NT2/D1 (cell line): ENCODE measurements around the gene NELL1.

ENCODE experiments used
- DNase-seq: peaks from one replicate; pipeline ENCODE4 v3.0.0-alpha.2; 2011; ENCODE audit warnings: low read depth, low spot score
- H3K27me3 ChIP-seq: 2 replicates; pipeline ENCODE4 v1.6.0; 2011; ENCODE audit warnings: mild to moderate bottlenecking; ENCODE audit not compliant: insufficient read length, insufficient read depth
- H3K36me3 ChIP-seq: 2 replicates; pipeline ENCODE4 v1.6.1; 2011; ENCODE audit warnings: mild to moderate bottlenecking, low read length, mixed read lengths; ENCODE audit not compliant: insufficient read depth, insufficient read length
- H3K4me1 ChIP-seq: 2 replicates; pipeline ENCODE4 v1.5.1; 2011; ENCODE audit not compliant: insufficient read depth, insufficient read length
- H3K4me3 ChIP-seq: 2 replicates; pipeline ENCODE4 v1.5.1; 2011; ENCODE audit warnings: low read depth; ENCODE audit not compliant: insufficient read length
- H3K9ac ChIP-seq: 2 replicates; pipeline ENCODE4 v1.6.0; 2011; ENCODE audit warnings: low read depth; ENCODE audit not compliant: insufficient read length
- H3K9me3 ChIP-seq: 2 replicates; pipeline ENCODE4 v1.5.1; 2011; ENCODE audit warnings: mild to moderate bottlenecking, low read length; ENCODE audit not compliant: insufficient read depth
- SUZ12 ChIP-seq: IDR thresholded peaks from 2 replicates; pipeline ENCODE4 v1.6.1; 2011; ENCODE audit not compliant: insufficient read length, insufficient read depth; ENCODE audit errors: extremely low read depth
- YY1 ChIP-seq: IDR thresholded peaks from 2 replicates; pipeline ENCODE4 v1.6.1; 2011; ENCODE audit not compliant: insufficient read length, insufficient read depth
- ZNF274 ChIP-seq: IDR thresholded peaks from 2 replicates; pipeline ENCODE4 v1.6.1; 2011; ENCODE audit warnings: mild to moderate bottlenecking, low read depth, low read length

NELL1 gene

DNA sequence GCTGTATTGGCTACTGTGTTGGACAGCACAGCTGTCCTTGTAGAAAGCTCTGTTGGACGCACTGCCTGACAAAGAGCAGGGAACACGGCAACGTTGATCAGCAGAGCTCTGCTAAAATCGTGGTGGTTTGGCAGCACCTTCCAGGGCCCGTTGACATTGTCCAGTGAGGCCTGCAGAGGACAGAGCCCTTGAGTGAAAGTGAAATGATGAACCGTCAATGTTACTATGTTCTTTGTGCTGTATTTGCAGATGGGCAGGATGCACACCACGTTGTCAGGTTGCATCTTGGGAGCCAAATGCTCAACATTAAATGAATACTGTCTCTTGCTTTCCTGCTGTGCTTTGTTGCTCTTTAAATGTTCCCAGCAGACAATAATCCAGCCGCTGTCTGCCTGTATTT is 69.7 kb downstream of the NELL1 start:
- TF ChIP-seq SUZ12, result no peak
- no peak for TF ChIP-seq ZNF274
- H3K9me3 ChIP-seq, result no peaks in the 10 kb centered on the region
- no peak overlapping the region for H3K9ac ChIP-seq
- DNase-seq, result no peak
- no peaks in the 10 kb centered on the region for H3K27me3 ChIP-seq
- no peaks in the 10 kb centered on the region for H3K4me1 ChIP-seq
- no peaks in the 10 kb centered on the region for H3K36me3 ChIP-seq
- H3K4me3 ChIP-seq, result no peak overlapping the region

DNA sequence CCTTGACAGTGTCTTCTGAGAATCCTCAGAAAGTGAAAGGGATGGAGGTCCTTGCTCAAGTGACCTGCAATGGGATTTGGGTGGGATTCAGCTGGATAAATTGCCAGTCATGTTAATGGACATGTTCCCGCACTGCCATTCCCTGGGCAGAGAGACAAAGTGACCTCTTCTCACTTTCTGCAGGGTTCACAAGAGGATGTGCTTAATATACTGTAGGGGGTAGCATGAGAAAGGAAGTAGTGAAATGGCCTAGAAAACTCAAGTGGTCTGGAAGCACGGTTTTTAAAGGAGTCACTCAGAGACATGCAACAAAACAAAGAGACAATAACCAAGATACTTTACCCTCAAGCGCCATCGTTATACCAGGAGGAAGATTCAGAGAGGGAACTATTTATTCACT is 70.2 kb downstream of the NELL1 start:
- Histone ChIP-seq H3K9ac (no peak overlapping the region), H3K27me3 (no peaks in the 10 kb centered on the region), H3K36me3 (no peaks in the 10 kb centered on the region), H3K9me3 (no peaks in the 10 kb centered on the region), H3K4me1 (no peaks in the 10 kb centered on the region), H3K4me3 (no peak overlapping the region)
- no peak for DNase-seq
- no peak for TF ChIP-seq YY1
- no peak for TF ChIP-seq ZNF274
- no peak for TF ChIP-seq SUZ12

DNA sequence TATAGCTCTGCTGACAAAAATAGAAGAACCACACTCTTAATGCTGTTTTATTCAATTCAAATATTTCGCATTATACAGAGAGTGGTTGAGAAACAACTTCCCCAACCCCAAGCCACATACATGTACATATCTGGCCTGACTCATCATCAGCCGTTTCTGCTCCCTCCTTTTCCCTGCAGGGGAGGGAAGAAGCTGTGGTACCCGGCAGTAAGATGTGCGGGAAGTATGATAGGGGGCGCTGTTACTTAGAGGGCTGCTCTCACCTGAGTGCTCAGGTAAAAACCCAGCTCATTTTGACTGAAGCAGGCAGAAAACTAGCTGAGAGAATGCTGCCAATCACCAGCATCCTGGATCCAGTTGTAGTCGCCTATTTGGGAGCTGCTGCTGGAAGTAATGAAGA is 85.5 kb downstream of the NELL1 start:
- Histone ChIP-seq H3K4me3 (no peak overlapping the region), H3K4me1 (no peaks in the 10 kb centered on the region), H3K9ac (no peak overlapping the region), H3K36me3 (no peaks in the 10 kb centered on the region), H3K9me3 (no peaks in the 10 kb centered on the region), H3K27me3 (no peaks in the 10 kb centered on the region)
- TF ChIP-seq YY1 (no peak), ZNF274 (no peak), SUZ12 (no peak)
- peak; percentile 13 for DNase-seq

DNA sequence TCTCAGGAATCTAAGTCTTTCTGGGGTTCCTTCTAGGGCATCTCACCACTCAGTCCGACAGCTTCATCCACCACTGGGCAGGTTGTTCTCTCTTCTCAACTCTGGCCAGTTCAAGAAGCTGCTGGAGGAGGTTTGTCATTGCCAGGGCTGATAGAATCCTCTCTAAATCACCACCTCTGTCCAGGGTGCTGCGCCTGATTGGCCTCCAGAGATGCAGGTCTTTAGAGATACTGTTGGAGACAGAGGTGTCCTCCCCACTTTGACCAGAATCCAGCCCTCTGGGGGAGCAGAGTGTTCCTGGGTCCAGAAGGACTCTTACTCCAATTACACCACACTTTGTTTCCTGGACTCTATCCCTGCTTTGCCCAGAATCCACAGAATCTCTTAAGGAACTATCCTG is 90.2 kb downstream of the NELL1 start:
- Histone ChIP-seq H3K36me3 (no peaks in the 10 kb centered on the region), H3K4me1 (no peaks in the 10 kb centered on the region), H3K4me3 (no peak overlapping the region), H3K9me3 (no peaks in the 10 kb centered on the region), H3K27me3 (no peaks in the 10 kb centered on the region), H3K9ac (no peak overlapping the region)
- no peak for DNase-seq
- TF ChIP-seq YY1 (no peak), SUZ12 (no peak), ZNF274 (no peak)

DNA sequence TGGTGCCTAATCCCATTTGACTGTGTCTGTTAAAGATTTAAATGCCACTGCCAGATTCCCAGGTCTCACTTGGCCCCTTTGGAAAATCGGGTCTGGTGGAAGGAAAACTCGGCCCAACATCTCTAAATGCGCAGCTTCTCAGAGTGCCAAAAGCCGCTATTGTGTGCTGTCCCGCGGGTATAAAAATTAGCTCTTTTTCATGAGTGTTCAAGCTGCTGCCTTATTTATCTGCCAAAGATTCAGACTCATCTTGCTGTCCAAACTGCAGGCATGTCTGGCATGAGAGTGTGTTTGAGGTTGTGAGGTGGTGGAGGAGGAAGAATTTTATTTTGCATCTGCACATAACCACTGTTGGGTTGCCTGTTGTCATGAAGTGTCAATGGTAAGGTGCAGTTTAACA is 91.4 kb downstream of the NELL1 start:
- no peak for TF ChIP-seq YY1
- no peak for TF ChIP-seq SUZ12
- no peak for TF ChIP-seq ZNF274
- no peaks in the 10 kb centered on the region for H3K9me3 ChIP-seq
- no peak overlapping the region for H3K4me3 ChIP-seq
- no peaks in the 10 kb centered on the region for H3K27me3 ChIP-seq
- H3K36me3 ChIP-seq, result no peaks in the 10 kb centered on the region
- H3K9ac ChIP-seq, result no peak overlapping the region
- H3K4me1 ChIP-seq, result no peaks in the 10 kb centered on the region
- no peak for DNase-seq

DNA sequence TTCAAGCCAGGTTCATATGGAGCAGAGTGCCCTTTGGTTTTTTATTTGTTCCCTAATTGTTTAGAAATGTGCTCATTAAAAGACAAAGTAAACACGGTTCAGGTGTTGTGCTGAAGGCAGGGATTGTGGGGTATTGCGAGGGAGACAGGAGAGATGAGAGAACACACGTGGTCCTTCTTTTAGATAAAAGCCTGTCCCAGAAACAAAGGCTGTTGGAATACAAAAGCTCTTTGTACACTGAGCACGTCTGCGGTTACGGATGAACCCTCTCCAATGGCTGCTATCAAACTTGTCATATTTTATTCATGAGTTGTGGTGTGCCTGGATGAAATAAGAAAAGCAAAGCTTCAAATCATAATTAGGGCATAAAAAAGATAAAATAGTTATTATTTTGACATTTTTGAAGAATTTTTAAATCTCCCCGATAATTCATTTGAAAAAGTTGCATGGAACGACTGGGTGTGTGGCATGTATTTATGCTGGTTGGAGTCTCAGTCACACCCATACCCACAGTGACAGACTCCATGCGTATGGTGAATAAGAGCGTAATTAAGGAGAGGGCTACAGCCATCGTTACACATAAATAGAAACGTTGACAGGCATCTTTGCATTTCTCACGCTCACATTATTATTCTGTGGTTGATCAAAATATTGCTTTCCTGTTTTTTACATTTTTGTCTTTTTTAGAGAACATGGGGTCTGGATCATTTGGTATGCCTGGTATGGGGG is 92.9 kb downstream of the NELL1 start:
- TF ChIP-seq ZNF274 (no peak), SUZ12 (no peak), YY1 (no peak)
- H3K4me1 ChIP-seq, result no peaks in the 10 kb centered on the region
- H3K9me3 ChIP-seq, result no peaks in the 10 kb centered on the region
- H3K4me3 ChIP-seq, result no peak overlapping the region
- no peaks in the 10 kb centered on the region for H3K27me3 ChIP-seq
- no peak overlapping the region for H3K9ac ChIP-seq
- no peaks in the 10 kb centered on the region for H3K36me3 ChIP-seq
- no peak for DNase-seq

DNA sequence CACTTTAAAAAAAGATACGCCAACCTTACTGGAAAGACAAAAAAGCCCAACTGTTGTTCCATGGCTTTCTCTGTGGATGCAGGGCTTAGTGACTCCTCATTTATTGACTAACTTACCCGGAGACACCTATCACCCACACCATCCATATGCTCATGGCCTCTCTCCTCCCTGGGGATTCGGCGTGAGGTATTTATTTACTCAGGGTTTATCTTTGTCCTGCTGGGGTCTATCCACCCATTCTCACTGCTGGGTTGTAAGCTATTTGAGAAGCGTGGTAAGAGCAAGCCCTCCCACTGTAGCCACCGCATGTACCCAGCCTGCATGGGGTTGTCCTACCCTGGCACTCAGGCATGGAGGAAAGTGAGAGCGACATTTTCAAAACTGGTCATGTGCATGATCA is 93.6 kb downstream of the NELL1 start:
- Histone ChIP-seq H3K4me3 (no peak overlapping the region), H3K9ac (no peak overlapping the region), H3K9me3 (no peaks in the 10 kb centered on the region), H3K27me3 (no peaks in the 10 kb centered on the region), H3K36me3 (no peaks in the 10 kb centered on the region), H3K4me1 (no peaks in the 10 kb centered on the region)
- no peak for DNase-seq
- TF ChIP-seq YY1, result no peak
- no peak for TF ChIP-seq ZNF274
- no peak for TF ChIP-seq SUZ12
